Parathyroid adenoma (tissue), 2 donors: ENCODE data around the gene NUDT14.

ENCODE experiments used
- H2AFZ ChIP-seq: fragments of 300-600 bp; sonication (generic); one replicate; pipeline ENCODE4 v1.7.0; 2017; ENCODE audit warnings: antibody characterized with exemption, mild to moderate bottlenecking
- H3K27ac ChIP-seq: fragments of 300-600 bp; sonication (generic); one replicate; pipeline ENCODE4 v1.7.0; 2017
- H3K27me3 ChIP-seq: fragments of 300-600 bp; sonication (generic); one replicate; pipeline ENCODE4 v1.7.0; 2017; ENCODE audit warnings: low read length; ENCODE audit not compliant: control insufficient read depth, insufficient read depth
- H3K36me3 ChIP-seq: fragments of 300-600 bp; sonication (generic); one replicate; pipeline ENCODE4 v1.7.0; 2017; ENCODE audit warnings: low read length; ENCODE audit not compliant: control insufficient read depth, insufficient read depth
- H3K4me1 ChIP-seq: fragments of 300-600 bp; sonication (generic); one replicate; pipeline ENCODE4 v1.7.0; 2017; ENCODE audit warnings: control low read depth
- H3K4me2 ChIP-seq: fragments of 300-600 bp; sonication (generic); one replicate; pipeline ENCODE4 v1.7.0; 2017; ENCODE audit warnings: low read length
- H3K4me3 ChIP-seq: fragments of 300-600 bp; sonication (generic); one replicate; pipeline ENCODE4 v1.7.0; 2017; ENCODE audit warnings: low read depth, low read length
- H3K79me2 ChIP-seq: fragments of 300-600 bp; sonication (generic); one replicate; pipeline ENCODE4 v1.7.0; 2017; ENCODE audit warnings: control low read depth
- H3K9ac ChIP-seq: fragments of 300-600 bp; sonication (generic); one replicate; pipeline ENCODE4 v1.7.0; 2017; ENCODE audit warnings: mild to moderate bottlenecking
- H3K9me3 ChIP-seq: fragments of 300-600 bp; sonication (generic); one replicate; pipeline ENCODE4 v1.7.0; 2017; ENCODE audit warnings: low read length; ENCODE audit not compliant: control insufficient read depth
- TF ChIP-seq, protein P1 (sequence below): fragments of 300-600 bp; sonication (generic); IDR thresholded peaks from one replicate; pipeline ENCODE4 v1.7.0; 2017; ENCODE audit warnings: antibody characterized with exemption, mild to moderate bottlenecking
- donor health status: primary hyperparathyroidism.

NUDT14 gene

DNA sequence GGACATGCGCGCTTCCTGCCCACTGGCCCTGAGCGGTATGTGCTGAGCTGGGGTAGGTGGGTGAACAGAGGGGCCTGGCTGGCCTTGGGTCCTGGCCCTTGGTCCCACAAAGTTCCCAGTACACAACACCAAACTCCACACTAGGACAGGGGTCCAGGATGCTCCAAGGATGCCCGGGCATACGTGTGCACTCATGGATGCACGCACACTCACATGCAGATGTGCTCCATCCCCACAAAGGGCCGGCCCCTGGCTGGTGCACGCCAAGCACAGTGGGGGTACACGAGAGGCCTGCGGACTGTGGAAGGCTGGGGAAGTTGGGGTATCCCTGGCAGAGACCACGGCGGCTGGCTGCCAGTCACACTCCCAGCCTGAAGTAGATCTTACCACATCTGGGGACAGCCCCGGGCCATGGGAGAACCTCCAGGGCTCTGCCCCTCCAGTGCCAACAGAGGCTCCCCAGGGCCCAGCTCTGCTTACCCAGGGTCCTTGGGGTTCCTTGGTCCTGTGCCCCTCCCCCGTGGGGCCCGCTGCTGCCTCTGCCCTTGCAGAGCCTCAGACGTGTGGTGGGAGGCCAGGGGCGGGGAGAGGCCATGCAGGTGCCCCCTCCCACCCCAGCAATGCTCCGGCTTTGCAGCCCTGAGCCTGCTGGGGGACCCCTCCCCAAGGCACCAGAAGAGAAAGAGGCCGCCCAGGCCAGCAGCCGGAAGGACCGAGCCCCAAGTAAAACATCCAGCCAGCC is 24.0 kb upstream of the NUDT14 start:
- Histone ChIP-seq H3K4me1 (peaks cover 29% of the 10 kb centered on the region), H3K27ac (no peak overlapping the region), H3K4me2 (peak overlapping the region; percentile 3), H3K36me3 (no peaks in the 10 kb centered on the region), H2AFZ (no peak overlapping the region), H3K4me3 (no peak overlapping the region), H3K27me3 (no peaks in the 10 kb centered on the region), H3K79me2 (no peaks in the 10 kb centered on the region), H3K9me3 (no peaks in the 10 kb centered on the region), H3K9ac (no peak overlapping the region)
- TF ChIP-seq, protein P1, sequence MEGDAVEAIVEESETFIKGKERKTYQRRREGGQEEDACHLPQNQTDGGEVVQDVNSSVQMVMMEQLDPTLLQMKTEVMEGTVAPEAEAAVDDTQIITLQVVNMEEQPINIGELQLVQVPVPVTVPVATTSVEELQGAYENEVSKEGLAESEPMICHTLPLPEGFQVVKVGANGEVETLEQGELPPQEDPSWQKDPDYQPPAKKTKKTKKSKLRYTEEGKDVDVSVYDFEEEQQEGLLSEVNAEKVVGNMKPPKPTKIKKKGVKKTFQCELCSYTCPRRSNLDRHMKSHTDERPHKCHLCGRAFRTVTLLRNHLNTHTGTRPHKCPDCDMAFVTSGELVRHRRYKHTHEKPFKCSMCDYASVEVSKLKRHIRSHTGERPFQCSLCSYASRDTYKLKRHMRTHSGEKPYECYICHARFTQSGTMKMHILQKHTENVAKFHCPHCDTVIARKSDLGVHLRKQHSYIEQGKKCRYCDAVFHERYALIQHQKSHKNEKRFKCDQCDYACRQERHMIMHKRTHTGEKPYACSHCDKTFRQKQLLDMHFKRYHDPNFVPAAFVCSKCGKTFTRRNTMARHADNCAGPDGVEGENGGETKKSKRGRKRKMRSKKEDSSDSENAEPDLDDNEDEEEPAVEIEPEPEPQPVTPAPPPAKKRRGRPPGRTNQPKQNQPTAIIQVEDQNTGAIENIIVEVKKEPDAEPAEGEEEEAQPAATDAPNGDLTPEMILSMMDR = no peak

DNA sequence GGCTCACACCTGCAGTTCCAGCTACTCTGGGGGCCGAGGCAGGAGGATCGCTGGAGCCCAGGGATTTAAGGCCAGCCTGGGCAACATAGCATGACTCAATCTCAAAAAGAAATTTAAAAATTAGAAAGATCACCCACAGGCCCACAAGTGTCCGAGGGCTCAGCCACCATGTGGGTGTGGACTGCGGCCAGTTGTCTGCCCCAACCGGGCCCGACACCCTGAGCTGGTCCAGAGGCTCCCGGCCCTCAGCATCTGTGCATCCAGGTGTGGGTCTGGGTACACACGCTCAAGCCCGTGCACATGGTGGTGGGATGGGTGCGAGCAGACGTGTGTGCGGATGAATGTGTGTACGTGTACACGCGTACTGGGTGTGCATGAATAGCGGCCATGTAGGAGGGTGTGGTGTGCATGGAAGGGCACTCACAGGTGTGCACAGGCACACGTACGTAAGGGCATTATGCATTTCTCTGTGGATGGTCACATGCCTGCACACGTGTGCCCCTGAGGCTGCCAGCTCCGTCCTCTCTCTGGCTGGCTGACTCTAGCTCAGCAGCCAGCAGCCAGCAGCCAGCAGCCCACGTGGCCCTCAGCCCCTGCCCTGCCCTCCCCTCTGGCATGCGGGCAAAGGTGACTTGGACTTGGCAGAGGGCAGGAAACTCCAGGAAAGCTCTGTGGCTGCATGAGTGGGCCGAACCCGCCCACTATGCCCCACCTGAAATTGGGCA is 23.3 kb upstream of the NUDT14 start:
- Histone ChIP-seq H3K27me3 (no peaks in the 10 kb centered on the region), H3K79me2 (no peaks in the 10 kb centered on the region), H3K4me1 (peaks cover 29% of the 10 kb centered on the region), H3K9me3 (no peaks in the 10 kb centered on the region), H3K27ac (no peak overlapping the region), H3K4me3 (no peak overlapping the region), H2AFZ (no peak overlapping the region), H3K9ac (no peak overlapping the region), H3K4me2 (peak overlapping the region; percentile 44), H3K36me3 (no peaks in the 10 kb centered on the region)
- TF ChIP-seq, protein P1 = no peak

DNA sequence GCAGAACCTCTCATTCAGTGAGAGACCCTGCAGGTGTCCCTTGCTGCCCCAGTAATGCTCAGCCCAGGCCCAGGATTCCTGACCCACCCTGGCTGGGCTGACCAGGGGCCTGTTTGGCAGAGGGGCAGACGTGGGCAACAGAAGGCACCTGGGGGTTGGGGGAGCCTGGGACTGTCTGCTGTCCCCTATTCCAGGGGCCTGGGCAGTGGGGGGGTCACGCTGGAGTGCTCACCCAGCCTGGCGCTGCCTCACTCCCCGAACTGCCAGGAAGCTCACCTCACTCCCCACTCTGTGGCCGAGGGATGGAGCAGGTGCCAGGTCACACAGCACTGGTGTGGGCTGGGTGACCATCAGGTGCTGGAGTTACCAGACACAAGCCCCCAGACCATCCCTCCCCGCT is 22.6 kb upstream of the NUDT14 start:
- H3K9me3 ChIP-seq = no peaks in the 10 kb centered on the region
- TF ChIP-seq, protein P1 = no peak
- H3K27ac ChIP-seq = no peak overlapping the region
- no peak overlapping the region for H3K9ac ChIP-seq
- H3K4me3 ChIP-seq = no peak overlapping the region
- H3K36me3 ChIP-seq = no peaks in the 10 kb centered on the region
- H2AFZ ChIP-seq = no peak overlapping the region
- H3K4me1 ChIP-seq = peaks cover 29% of the 10 kb centered on the region
- H3K27me3 ChIP-seq = no peaks in the 10 kb centered on the region
- H3K4me2 ChIP-seq = no peak overlapping the region
- H3K79me2 ChIP-seq = no peaks in the 10 kb centered on the region

DNA sequence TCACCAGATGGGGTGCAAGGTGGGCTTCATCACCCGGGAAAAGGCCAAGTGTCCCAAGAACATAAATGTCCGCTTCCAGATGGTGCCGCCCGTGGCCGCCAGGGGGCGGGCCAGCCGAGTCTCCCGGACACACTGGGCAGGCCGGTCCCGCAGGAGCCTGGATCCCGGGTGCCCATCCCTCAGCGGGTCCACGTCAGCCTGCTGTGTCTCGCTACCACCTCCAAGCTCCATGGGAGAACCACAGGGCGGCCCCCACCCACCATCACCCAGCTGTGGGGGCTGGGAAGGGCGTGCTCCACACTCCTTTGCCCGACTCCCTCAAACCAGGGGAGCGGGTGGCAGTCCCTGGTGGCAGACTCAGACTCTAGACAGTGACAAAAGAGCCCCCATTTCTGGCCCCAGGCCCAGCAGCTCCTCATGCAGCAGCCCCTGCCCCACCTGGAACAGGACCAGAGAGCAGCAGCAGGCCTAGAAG is 22.0 kb upstream of the NUDT14 start:
- TF ChIP-seq, protein P1 = peak; percentile 97
- Histone ChIP-seq H3K9me3 (no peaks in the 10 kb centered on the region), H3K4me1 (peaks cover 29% of the 10 kb centered on the region), H3K4me3 (no peak overlapping the region), H3K79me2 (no peaks in the 10 kb centered on the region), H3K27me3 (no peaks in the 10 kb centered on the region), H2AFZ (no peak overlapping the region), H3K36me3 (no peaks in the 10 kb centered on the region), H3K9ac (no peak overlapping the region), H3K4me2 (peak overlapping the region; percentile 26), H3K27ac (no peak overlapping the region)
